ENCODE results near the gene KIF26A. TPM values are rescaled to one million over a fixed set of nuclear protein-coding genes. Genes with fewer than 3 reads are reported as not detected.
"Not testable (repeated sequence)": the region's sequence is repeated elsewhere in the genome, so short reads cannot be mapped to it uniquely, and the experiment has no call there.

KIF26A gene
- polyA plus RNA-seq, 1 experiment, result 0.10 TPM

- Histone ChIP-seq H3K27me3 (ENCODE audit: control insufficient read depth, insufficient read depth, low read length) (no peaks in the 10 kb centered on the region), H3K36me3 (ENCODE audit: control insufficient read depth, insufficient read depth, low read length) (no peaks in the 10 kb centered on the region), H3K4me3 (ENCODE audit: low read depth, low read length) (no peak overlapping the region)
- ChIA-PET CTCF (interaction anchor here (0.6 to 1.5 kb wide), 2 partner anchors 18 to 213 kb away, joined by 3 read pairs; no protein-coding TSS in a partner anchor), POLR2A (no interaction called here)
- TF ChIP-seq CTCF (IDR thresholded peaks at IDR 0.05; ENCODE audit: insufficient read depth, low read depth, low read length), result peak; percentile 49
- DNase-seq (ENCODE audit: low read depth), result peak; percentile 13
Observed at GRCh38 chr14:104150136-104151025, 12.0 kb downstream of the KIF26A start.

GRCh38 chr14:104151026-104151381 is 12.6 kb downstream of the KIF26A start:
- POLR2A ChIA-PET, result no interaction called here

GRCh38 chr14:104151566-104152245 is 13.3 kb downstream of the KIF26A start:
- TF ChIP-seq CTCF (IDR thresholded peaks at IDR 0.05; ENCODE audit: insufficient read depth, low read depth, low read length), result no peak
- H3K36me3 ChIP-seq (ENCODE audit: control insufficient read depth, insufficient read depth, low read length), result no peaks in the 10 kb centered on the region
- ChIA-PET POLR2A (no interaction called here), CTCF (interaction anchor here (1.5 kb wide), 1 partner anchor 16 kb away, joined by 3 read pairs; no protein-coding TSS in a partner anchor)
- H3K27me3 ChIP-seq (ENCODE audit: control insufficient read depth, insufficient read depth, low read length), result no peaks in the 10 kb centered on the region
- no peak for DNase-seq (ENCODE audit: low read depth)
- H3K4me3 ChIP-seq (ENCODE audit: low read depth, low read length), result no peak overlapping the region

More at GRCh38 chr14:104151026-104151381, 12.6 kb downstream of the KIF26A start:
- TF ChIP-seq CTCF (IDR thresholded peaks at IDR 0.05; ENCODE audit: insufficient read depth, low read depth, low read length), result no peak
- H3K36me3 ChIP-seq (ENCODE audit: control insufficient read depth, insufficient read depth, low read length), result no peaks in the 10 kb centered on the region
- no peak overlapping the region for H3K4me3 ChIP-seq (ENCODE audit: low read depth, low read length)
- no peaks in the 10 kb centered on the region for H3K27me3 ChIP-seq (ENCODE audit: control insufficient read depth, insufficient read depth, low read length)
- CTCF ChIA-PET, result interaction anchor here (1.5 kb wide), 1 partner anchor 17 kb away, joined by 3 read pairs; no protein-coding TSS in a partner anchor
- no peak for DNase-seq (ENCODE audit: low read depth)

GRCh38 chr14:104152246-104152575 is 13.8 kb downstream of the KIF26A start:
- Histone ChIP-seq H3K27me3 (ENCODE audit: control insufficient read depth, insufficient read depth, low read length) (no peaks in the 10 kb centered on the region), H3K36me3 (ENCODE audit: control insufficient read depth, insufficient read depth, low read length) (no peaks in the 10 kb centered on the region), H3K4me3 (ENCODE audit: low read depth, low read length) (no peak overlapping the region)
- CTCF ChIA-PET, result interaction anchor here (1.5 kb wide), 1 partner anchor 16 kb away, joined by 3 read pairs; no protein-coding TSS in a partner anchor
- no peak for DNase-seq (ENCODE audit: low read depth)
- no peak for TF ChIP-seq CTCF (IDR thresholded peaks at IDR 0.05; ENCODE audit: insufficient read depth, low read depth, low read length)
- POLR2A ChIA-PET, result no interaction called here

- ChIA-PET POLR2A (no interaction called here), CTCF (no interaction called here)
- no peak overlapping the region for H3K4me3 ChIP-seq (ENCODE audit: low read depth, low read length)
- no peak for DNase-seq (ENCODE audit: low read depth)
- no peak for TF ChIP-seq CTCF (IDR thresholded peaks at IDR 0.05; ENCODE audit: insufficient read depth, low read depth, low read length)
- no peaks in the 10 kb centered on the region for H3K27me3 ChIP-seq (ENCODE audit: control insufficient read depth, insufficient read depth, low read length)
- no peaks in the 10 kb centered on the region for H3K36me3 ChIP-seq (ENCODE audit: control insufficient read depth, insufficient read depth, low read length)
Observed at GRCh38 chr14:104152686-104153393, 14.5 kb downstream of the KIF26A start.

- H3K36me3 ChIP-seq (ENCODE audit: control insufficient read depth, insufficient read depth, low read length); DNase-seq (ENCODE audit: low read depth); POLR2A ChIA-PET; H3K27me3 ChIP-seq (ENCODE audit: control insufficient read depth, insufficient read depth, low read length); H3K4me3 ChIP-seq (ENCODE audit: low read depth, low read length); CTCF ChIA-PET: not testable (repeated sequence)
Observed at GRCh38 chr14:104153394-104153755, 15.0 kb downstream of the KIF26A start.
